H1 (cell line): ENCODE results near the gene AHNAK2. TPM values are rescaled to one million over a fixed set of nuclear protein-coding genes. Genes with fewer than 3 reads are reported as not detected.

Source experiments
- CTCF ChIA-PET: fragments of 300-600 bp; sonication (Branson Sonifier 250); formaldehyde crosslinking; loops from one replicate; lab custom pipeline; 2021; ENCODE audit not compliant: partially characterized antibody; lab: Charles Lee
- POLR2A ChIA-PET: fragments of 300-600 bp; sonication (Branson Sonifier 250); formaldehyde crosslinking; loops from one replicate; lab custom pipeline; 2021; ENCODE audit warnings: inconsistent platforms; ENCODE audit not compliant: partially characterized antibody; lab: Charles Lee
- DNase-seq, 2 experiments: peaks; one replicate each; pipeline versions ENCODE4 v3.0.0 to v3.0.0-alpha.2; 2010 to 2022; ENCODE audit warnings: low spot score in 2 of 2, low read depth in 1 of 2, mixed read lengths in 1 of 2
- FAIRE-seq: peaks from 2 replicates; lab custom pipeline; 2011; peaks lifted over from hg19 to GRCh38; lab: Jason Lieb, UNC
- H2AFZ ChIP-seq: 2 replicates; pipeline ENCODE4 v1.8.1; 2012; ENCODE audit warnings: low read length, inconsistent platforms
- H2AK5ac ChIP-seq: 2 replicates; pipeline ENCODE4 v1.6.1; 2013; ENCODE audit warnings: low read depth, low read length
- H2BK120ac ChIP-seq: replicated peaks from 2 replicates; pipeline ENCODE3; 2013; ENCODE audit warnings: low read depth, low read length, inconsistent platforms
- H2BK12ac ChIP-seq: 2 replicates; pipeline ENCODE4 v1.6.1; 2013; ENCODE audit warnings: low read depth, low read length
- H2BK15ac ChIP-seq: 2 replicates; pipeline ENCODE4 v1.6.1; 2013; ENCODE audit warnings: low read length
- H2BK20ac ChIP-seq: 2 replicates; pipeline ENCODE4 v1.6.1; 2013; ENCODE audit warnings: low read length
- H2BK5ac ChIP-seq: 2 replicates; pipeline ENCODE4 v1.6.1; 2013; ENCODE audit warnings: low read depth, low read length
- H3K14ac ChIP-seq: 2 replicates; pipeline ENCODE4 v1.6.1; 2013; ENCODE audit warnings: inconsistent platforms; ENCODE audit not compliant: insufficient read length
- H3K18ac ChIP-seq: 2 replicates; pipeline ENCODE4 v1.6.1; 2013; ENCODE audit warnings: low read length; ENCODE audit errors: extremely low read depth
- H3K23ac ChIP-seq: 2 replicates; pipeline ENCODE4 v1.6.1; 2013; ENCODE audit warnings: inconsistent platforms; ENCODE audit not compliant: insufficient read length
- H3K23me2 ChIP-seq: 2 replicates; pipeline ENCODE4 v1.6.1; 2013; ENCODE audit warnings: low read depth, low read length
- H3K27ac ChIP-seq: 2 replicates; pipeline ENCODE4 v1.6.1; 2011; ENCODE audit warnings: low read depth, low read length, inconsistent platforms
- H3K27me3 ChIP-seq, 4 experiments: replicated peaks in 1 of 4; 1 replicate in 1 of 4; 2 replicates in 3 of 4; pipeline versions ENCODE4 v1.6.1 to v1.8.1; 2011 to 2013; ENCODE audit warnings: low read length in 3 of 4, mild to moderate bottlenecking in 3 of 4, inconsistent platforms in 2 of 4, mixed read lengths in 2 of 4, moderate library complexity in 1 of 4; ENCODE audit not compliant: control insufficient read depth in 3 of 4, insufficient read depth in 3 of 4; ENCODE audit errors: extremely low read depth in 1 of 4
- H3K36me3 ChIP-seq, 4 experiments: 2 replicates each; pipeline versions ENCODE4 v1.6.1 to v1.8.1; 2011 to 2013; ENCODE audit warnings: mild to moderate bottlenecking in 4 of 4, low read length in 3 of 4, moderate library complexity in 2 of 4, control low read depth in 1 of 4, inconsistent platforms in 1 of 4; ENCODE audit not compliant: insufficient read depth in 4 of 4, control insufficient read depth in 2 of 4
- H3K4ac ChIP-seq: replicated peaks from 2 replicates; pipeline ENCODE3; 2013; ENCODE audit warnings: low read length, low read depth, mixed read lengths, inconsistent platforms; ENCODE audit not compliant: insufficient read length
- H3K4me1 ChIP-seq, 4 experiments: replicated peaks in 1 of 4; 1 replicate in 1 of 4; 2 replicates in 3 of 4; pipeline versions ENCODE4 v1.6.1 to v1.8.1; 2011 to 2013; ENCODE audit warnings: low read length in 3 of 4, inconsistent platforms in 2 of 4, mixed read lengths in 1 of 4; ENCODE audit not compliant: insufficient read depth in 4 of 4, control insufficient read depth in 3 of 4
- H3K4me2 ChIP-seq, 2 experiments: 2 replicates each; pipeline versions ENCODE4 v1.6.1 to v1.8.1; 2011 to 2013; ENCODE audit warnings: low read depth in 2 of 2, low read length in 2 of 2, control low read depth in 1 of 2, inconsistent platforms in 1 of 2, mild to moderate bottlenecking in 1 of 2; ENCODE audit not compliant: insufficient read depth in 1 of 2
- H3K4me3 ChIP-seq, 4 experiments: fragments of 200-600, 300-600 bp in 1 of 4; sonication (generic), shearing (Covaris generic), sonication (Bioruptor Twin) in 1 of 4; 2 replicates each; pipeline versions ENCODE4 v1.5.1 to v1.8.1; 2011 to 2016; ENCODE audit warnings: low read length in 4 of 4, low read depth in 3 of 4, control low read depth in 2 of 4, inconsistent platforms in 2 of 4, mild to moderate bottlenecking in 2 of 4, mixed read lengths in 1 of 4, moderate library complexity in 1 of 4; ENCODE audit not compliant: insufficient read depth in 2 of 4; ENCODE audit errors: extremely low read depth in 1 of 4
- H3K56ac ChIP-seq: replicated peaks from 2 replicates; pipeline ENCODE3; 2013; ENCODE audit warnings: low read depth, mild to moderate bottlenecking, mixed read lengths, low read length, inconsistent platforms; ENCODE audit not compliant: insufficient read length
- H3K79me1 ChIP-seq: 2 replicates; pipeline ENCODE4 v1.6.1; 2013; ENCODE audit warnings: low read depth, low read length, control low read depth
- H3K79me2 ChIP-seq, 2 experiments: 2 replicates each; pipeline versions ENCODE4 v1.6.1 to v1.8.1; 2012 to 2013; ENCODE audit warnings: low read length in 2 of 2, mild to moderate bottlenecking in 2 of 2, inconsistent platforms in 1 of 2; ENCODE audit not compliant: insufficient read depth in 2 of 2, control insufficient read depth in 1 of 2
- H3K9ac ChIP-seq, 4 experiments: replicated peaks in 1 of 4; 1 replicate in 1 of 4; 2 replicates in 3 of 4; pipeline versions ENCODE4 v1.6.1 to v1.8.1; 2011 to 2013; ENCODE audit warnings: low read depth in 3 of 4, low read length in 3 of 4, control low read depth in 2 of 4, mild to moderate bottlenecking in 2 of 4, moderate library complexity in 2 of 4, inconsistent platforms in 1 of 4; ENCODE audit errors: extremely low read depth in 1 of 4
- H3K9me3 ChIP-seq, 2 experiments: 2 replicates each; pipeline versions ENCODE4 v1.6.1 to v1.8.1; 2012 to 2013; ENCODE audit warnings: mild to moderate bottlenecking in 2 of 2, moderate library complexity in 2 of 2, control low read depth in 1 of 2, inconsistent platforms in 1 of 2, low read depth in 1 of 2, low read length in 1 of 2, mixed read lengths in 1 of 2; ENCODE audit not compliant: insufficient read depth in 2 of 2
- H4K20me1 ChIP-seq, 2 experiments: replicated peaks in 1 of 2; 2 replicates each; pipeline versions ENCODE3 to v1.8.1; 2011 to 2013; ENCODE audit warnings: inconsistent platforms in 2 of 2, low read length in 2 of 2, mild to moderate bottlenecking in 1 of 2; ENCODE audit not compliant: insufficient read depth in 2 of 2, control insufficient read depth in 1 of 2
- H4K5ac ChIP-seq: 2 replicates; pipeline ENCODE4 v1.6.1; 2013; ENCODE audit warnings: low read length, low read depth, mixed read lengths, inconsistent platforms; ENCODE audit not compliant: insufficient read length
- H4K8ac ChIP-seq: 2 replicates; pipeline ENCODE4 v1.8.0; 2013; ENCODE audit warnings: mild to moderate bottlenecking, moderate library complexity, low read length, inconsistent platforms; ENCODE audit not compliant: insufficient read depth; ENCODE audit errors: extremely low read depth
- H4K91ac ChIP-seq: replicated peaks from 2 replicates; pipeline ENCODE3; 2013; ENCODE audit warnings: low read length, mixed read lengths, inconsistent platforms; ENCODE audit not compliant: insufficient read length
- ASH2L ChIP-seq: fragments of 200-600, 300-600 bp; sonication (generic); IDR thresholded peaks from one replicate; pipeline ENCODE4 v1.7.1; 2017; ENCODE audit warnings: low read length
- ATF3 ChIP-seq: IDR thresholded peaks from 2 replicates; pipeline ENCODE4 v1.6.1; 2011; ENCODE audit warnings: low read depth, mild to moderate bottlenecking, low read length; ENCODE audit not compliant: insufficient read depth
- HDAC2 ChIP-seq, 2 experiments: fragments of 300-600 bp in 1 of 2; sonication (generic) in 1 of 2; IDR thresholded peaks; 2 replicates each; pipeline ENCODE4 v1.6.1; 2011 to 2012; ENCODE audit warnings: low read depth in 2 of 2, low read length in 2 of 2, mild to moderate bottlenecking in 2 of 2, moderate library complexity in 2 of 2, borderline replicate concordance in 1 of 2, inconsistent platforms in 1 of 2
- JUND ChIP-seq: IDR thresholded peaks from 2 replicates; pipeline ENCODE4 v1.6.1; 2011; ENCODE audit warnings: mild to moderate bottlenecking, improper control_type of control experiment, low read length
- RAD21 ChIP-seq, 2 experiments: IDR thresholded peaks in 1 of 2; conservative IDR thresholded peaks in 1 of 2; 2 replicates each; pipeline ENCODE4 v1.6.1; 2011; ENCODE audit warnings: low read depth in 2 of 2, low read length in 2 of 2, improper control_type of control experiment in 1 of 2, inconsistent platforms in 1 of 2, mild to moderate bottlenecking in 1 of 2, moderate library complexity in 1 of 2
- RBBP5 ChIP-seq: IDR thresholded peaks from 2 replicates; pipeline ENCODE4 v1.7.1; 2012; ENCODE audit warnings: low read depth, mild to moderate bottlenecking, inconsistent platforms, low read length, moderate library complexity, borderline replicate concordance
- SAP30 ChIP-seq: fragments of 300-600 bp; sonication (generic); IDR thresholded peaks from 2 replicates; pipeline ENCODE4 v1.7.1; 2012; ENCODE audit warnings: low read length, moderate library complexity, mild to moderate bottlenecking, inconsistent platforms; ENCODE audit not compliant: insufficient read depth, insufficient replicate concordance
- WGBS, 2 experiments: shearing (Covaris generic) in 1 of 2; methylation state at CpG; one replicate each; pipeline versions ENCODE4 v1.1.6 to v1.1.7; 2013 to 2015; ENCODE audit warnings: low lambda C conversion rate in 2 of 2, mixed read lengths in 2 of 2, inconsistent platforms in 1 of 2, low coverage in 1 of 2, missing lambda C conversion rate in 1 of 2; ENCODE audit not compliant: insufficient replicate concordance in 2 of 2, insufficient coverage in 1 of 2, insufficient read length in 1 of 2; ENCODE audit errors: extremely low coverage in 1 of 2, missing lambda C conversion rate in 1 of 2; 5-methylcytosine and 5-hydroxymethylcytosine counted together
- polyA plus RNA-seq, 7 experiments: library from polyadenylated mRNA; depleted of rRNA in 3 of 7; stranded (reverse) in 5 of 7; unstranded in 2 of 7; fragments of >200 nt in 5 of 7; fragments of 200-250 nt in 2 of 7; gene quantifications; 1 replicate in 5 of 7; 2 replicates in 1 of 7; 4 replicates in 1 of 7; pipeline versions ENCODE4 v1.2.1 to v1.2.3, GENCODE V29; 2011 to 2013; ENCODE audit warnings: missing spikeins in 2 of 7, mixed read lengths in 2 of 7
- total RNA-seq: library from RNA; stranded (reverse); fragmentation: NEBNext Ultra II Directional; extraction: Animal tissue kit (Norgen Biotek cat#: 25700); gene quantifications from 2 replicates; pipeline ENCODE4 v1.2.1, GENCODE V29; 2021
- TF ChIP-seq, protein P1 (sequence below): IDR thresholded peaks from 2 replicates; pipeline ENCODE4 v1.6.1; 2012; ENCODE audit warnings: inconsistent platforms

The AHNAK2 gene
- total and polyA plus RNA-seq, 2 of the 8 experiments (the other 6 are each of a cell fraction or from before 2014, with no cell fraction given), result 0.95 to 2.0 TPM

GRCh38 chr14:104932676-104933631, 45.2 kb downstream of the AHNAK2 start:
- H3K36me3 ChIP-seq, result peaks cover 0 to 4% (median 0%) of the 10 kb centered on the region in 4 experiments; a peak in 1 of 8 replicates
- POLR2A ChIA-PET, result no interaction called here
- no peak for TF ChIP-seq JUND
- TF ChIP-seq SAP30, result no peak
- TF ChIP-seq ATF3, result no peak
- TF ChIP-seq RAD21 (IDR thresholded peaks at IDR 0.05 in 1 of 2, conservative IDR thresholded peaks at IDR 0.05 in 1 of 2; ENCODE audit: low read depth in 2 of 2, low read length in 2 of 2), result peak; percentile 38 to 53; a peak in 3 of 4 replicates
- TF ChIP-seq ASH2L, result no peak
- TF ChIP-seq, protein P1, sequence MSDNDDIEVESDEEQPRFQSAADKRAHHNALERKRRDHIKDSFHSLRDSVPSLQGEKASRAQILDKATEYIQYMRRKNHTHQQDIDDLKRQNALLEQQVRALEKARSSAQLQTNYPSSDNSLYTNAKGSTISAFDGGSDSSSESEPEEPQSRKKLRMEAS, result peak; percentile 22; the same call in 1 of the 2 replicates
- 0 out of 4 replicates have a peak, but pooled peaks of 1 of the 2 experiments have one; percentile 74 for TF ChIP-seq HDAC2 (IDR thresholded peaks at IDR 0.05; ENCODE audit: borderline replicate concordance in 1 of 2, low read depth in 2 of 2, low read length in 2 of 2)
- TF ChIP-seq RBBP5, result no peak

More at GRCh38 chr14:104932676-104933631, 45.2 kb downstream of the AHNAK2 start:
- Histone ChIP-seq H2BK120ac (no peak overlapping the region), H3K56ac (no peak overlapping the region), H2BK12ac (no peak overlapping the region), H4K91ac (no peak overlapping the region), H3K4me1 (peaks cover 0 to 12% (median 8%) of the 10 kb centered on the region in 4 experiments; a peak in 5 of 7 replicates), H3K18ac (no peak overlapping the region), H2AFZ (no peak overlapping the region), H2BK5ac (no peak overlapping the region), H3K23ac (no peak overlapping the region), H3K4ac (no peak overlapping the region), H3K4me3 (peak overlapping the region; percentile 12 to 65 (median 33); a peak in 6 of 8 replicates), H3K79me1 (no peaks in the 10 kb centered on the region), H2AK5ac (no peak overlapping the region), H3K27ac (no peak overlapping the region), H3K79me2 (no peaks in the 10 kb centered on the region), H3K9me3 (no peaks in the 10 kb centered on the region), H3K14ac (no peak overlapping the region), H2BK20ac (no peak overlapping the region), H3K9ac (no peak overlapping the region), H3K23me2 (peaks cover 12% of the 10 kb centered on the region; the same call in 1 of the 2 replicates), H4K20me1 (peaks cover 0 to 2% of the 10 kb centered on the region in 2 experiments), H3K27me3 (peaks cover 27 to 73% (median 54%) of the 10 kb centered on the region in 4 experiments), H2BK15ac (no peak overlapping the region), H3K4me2 (peak overlapping the region; percentile 78 to 80), H4K5ac (no peak overlapping the region), H4K8ac (peak overlapping the region; percentile 64; the same call in 1 of the 2 replicates)
- DNase-seq, result peak; percentile 38 to 95
- CTCF ChIA-PET, result interaction anchor here (0.6 to 1.7 kb wide), 9 partner anchors 21 to 1201 kb away, joined by 3 to 5 read pairs (median 4); no protein-coding TSS in a partner anchor
- 5% methylated on average over 29 of the region's 100 CpGs; no CpG with 5 or more reads in 1 of the 2 experiments for WGBS, 2 experiments
- no peak for FAIRE-seq
